HG03108 (cell line): Measurements from ENCODE around the gene ZNRF1.
"Not testable (repeated sequence)": the region's sequence is repeated elsewhere in the genome, so short reads cannot be mapped to it uniquely, and the experiment has no call there.

ENCODE experiments used
- ATAC-seq: cut with Tn5 transposase; IDR thresholded peaks from one replicate; pipeline ENCODE4 v1.9.1; 2021; ENCODE audit warnings: moderate library complexity; ENCODE audit not compliant: unreplicated experiment

Gene ZNRF1

GRCh38 chr16:75000481-75001081 lies 1.8 kb downstream of the ZNRF1 start:
- ATAC-seq = no peak

DNA sequence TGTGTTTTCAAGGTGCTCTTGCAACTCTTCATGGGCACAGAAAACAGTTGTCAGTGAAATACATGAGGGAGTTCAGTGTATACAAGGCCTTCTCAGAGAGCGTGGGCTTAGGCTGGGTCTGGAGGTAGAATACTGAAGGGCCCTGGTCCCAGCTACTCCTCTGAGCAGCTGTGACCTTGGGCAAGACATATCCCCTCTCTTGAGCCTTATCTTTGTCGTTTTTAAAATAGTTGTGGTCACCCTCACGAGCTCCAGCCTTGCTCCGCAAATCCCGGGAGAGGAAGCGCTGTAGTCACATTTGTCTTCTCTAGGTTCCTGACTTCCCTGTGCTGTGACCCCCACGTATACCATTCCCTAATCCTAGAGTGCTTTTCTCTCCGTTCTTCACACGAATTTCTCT lies 3.6 kb downstream of the ZNRF1 start:
- no peak for ATAC-seq

GRCh38 chr16:75003931-75004330 lies 5.1 kb downstream of the ZNRF1 start:
- no peak for ATAC-seq

DNA sequence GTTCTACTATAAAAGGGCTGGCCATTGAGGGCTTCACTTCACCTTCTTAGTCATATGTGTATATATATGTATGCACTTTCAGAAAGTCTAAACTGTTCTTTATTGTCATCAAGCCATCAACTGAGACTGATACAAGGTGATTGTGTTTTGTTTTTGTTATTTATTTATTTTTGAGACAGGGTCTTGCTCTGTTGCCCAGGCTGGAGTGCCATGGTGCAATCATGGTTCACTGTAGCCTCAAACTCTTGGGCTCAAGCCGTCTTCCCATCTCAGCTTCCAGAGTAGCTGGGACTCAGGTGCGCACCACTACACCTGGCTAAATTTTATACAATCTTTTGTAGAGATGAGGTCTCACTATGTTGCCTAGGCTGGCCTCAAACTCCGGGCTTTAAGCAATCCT lies 5.6 kb downstream of the ZNRF1 start:
- no peak for ATAC-seq

GRCh38 chr16:75005697-75006096 lies 6.9 kb downstream of the ZNRF1 start:
- ATAC-seq = no peak

DNA sequence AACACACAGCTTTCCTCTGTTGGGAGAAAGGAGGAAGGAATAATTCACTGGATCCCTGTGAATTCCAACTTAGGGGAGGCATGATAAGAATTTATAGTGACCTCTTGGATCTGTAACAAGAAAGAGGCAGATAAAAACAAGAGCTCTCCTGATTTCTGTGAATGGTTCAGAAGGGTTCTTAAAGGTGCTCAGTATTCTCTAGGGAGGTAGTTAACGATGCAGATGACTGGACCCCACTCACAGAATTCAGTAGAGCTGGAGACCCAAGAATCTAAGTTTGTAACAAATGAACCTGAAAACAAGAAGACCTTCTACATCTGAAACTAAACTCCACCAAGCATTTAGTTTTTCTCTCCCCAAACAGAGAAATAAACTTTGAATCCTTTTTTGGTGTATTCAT lies 8.6 kb downstream of the ZNRF1 start:
- ATAC-seq = no peak

DNA sequence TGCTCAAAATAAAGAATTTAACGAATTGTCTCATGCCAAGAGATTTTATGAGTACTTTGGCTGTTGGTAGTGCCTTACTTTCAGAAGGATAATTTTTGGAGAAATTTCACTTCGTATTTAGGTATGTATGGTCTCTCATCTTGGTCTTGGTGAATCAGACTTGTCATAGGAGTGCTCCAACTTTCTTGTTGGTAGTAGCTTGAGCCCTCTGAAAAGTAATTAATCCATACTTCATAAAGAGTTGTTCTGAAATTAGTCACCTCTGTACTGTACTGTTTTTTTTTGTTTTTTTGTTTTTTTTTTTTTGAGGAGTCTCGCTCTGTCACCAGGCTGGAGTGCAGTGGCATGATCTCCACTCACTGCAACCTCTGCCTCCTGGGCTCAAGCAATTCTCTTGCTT lies 11.6 kb downstream of the ZNRF1 start:
- no peak for ATAC-seq

- ATAC-seq = peak; percentile 71
Observed at GRCh38 chr16:75011634-75012307, 12.9 kb downstream of the ZNRF1 start.

DNA sequence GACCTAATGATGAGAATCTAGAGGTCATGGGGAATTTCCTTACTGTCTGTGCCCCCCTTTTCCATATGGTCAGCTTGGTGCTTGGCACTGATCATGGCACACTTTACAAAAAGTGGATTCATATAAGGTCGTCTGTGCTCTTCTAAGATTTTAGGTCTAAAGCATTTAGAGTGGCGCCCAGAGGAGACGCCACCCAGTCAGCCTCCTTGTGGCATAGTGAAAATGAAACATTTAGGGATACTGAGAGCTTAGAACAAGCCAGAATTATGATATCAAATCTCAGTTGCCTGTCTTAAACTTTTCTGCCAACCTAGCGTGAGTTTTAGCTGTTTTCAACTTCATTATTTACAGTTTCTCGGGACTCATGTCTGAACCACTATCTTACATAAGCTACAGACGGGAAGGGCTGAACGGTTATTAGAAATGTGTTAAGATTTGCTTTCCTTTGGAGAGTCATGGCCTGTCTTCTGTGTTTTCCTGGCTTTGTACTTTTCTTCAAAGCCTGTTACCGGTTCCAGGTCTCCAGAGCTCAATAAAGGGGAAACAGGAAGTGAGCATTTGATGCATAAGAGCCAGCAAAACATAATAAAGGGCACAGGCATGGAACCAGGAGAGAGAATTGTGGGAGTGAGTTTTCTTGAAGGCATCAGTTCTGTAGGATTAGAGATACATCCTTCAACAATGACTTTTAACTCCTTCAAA lies 13.7 kb downstream of the ZNRF1 start:
- peak; percentile 16 for ATAC-seq

- not testable (repeated sequence) for ATAC-seq
Observed at GRCh38 chr16:75013123-75013522, 14.3 kb downstream of the ZNRF1 start.

DNA sequence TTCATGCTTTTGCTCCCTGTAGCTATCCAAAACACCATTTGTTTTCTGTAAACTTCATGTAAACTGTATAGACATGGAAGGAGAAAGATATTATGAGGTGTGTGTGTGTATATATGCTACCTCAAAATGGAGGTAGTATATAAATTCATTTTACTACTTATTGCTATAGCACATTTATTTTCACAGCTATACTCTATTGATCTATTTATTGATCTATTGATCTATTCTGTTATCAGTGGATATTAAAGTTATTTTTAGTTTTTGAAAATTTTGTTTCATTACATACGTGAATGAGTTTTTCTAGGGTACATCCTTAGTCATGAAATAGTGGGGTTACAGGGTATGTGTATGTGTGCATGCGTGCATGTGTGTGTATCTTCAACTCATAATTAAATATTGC lies 15.5 kb downstream of the ZNRF1 start:
- no peak for ATAC-seq

GRCh38 chr16:75016451-75017081 lies 17.7 kb downstream of the ZNRF1 start:
- ATAC-seq = not testable (repeated sequence)

DNA sequence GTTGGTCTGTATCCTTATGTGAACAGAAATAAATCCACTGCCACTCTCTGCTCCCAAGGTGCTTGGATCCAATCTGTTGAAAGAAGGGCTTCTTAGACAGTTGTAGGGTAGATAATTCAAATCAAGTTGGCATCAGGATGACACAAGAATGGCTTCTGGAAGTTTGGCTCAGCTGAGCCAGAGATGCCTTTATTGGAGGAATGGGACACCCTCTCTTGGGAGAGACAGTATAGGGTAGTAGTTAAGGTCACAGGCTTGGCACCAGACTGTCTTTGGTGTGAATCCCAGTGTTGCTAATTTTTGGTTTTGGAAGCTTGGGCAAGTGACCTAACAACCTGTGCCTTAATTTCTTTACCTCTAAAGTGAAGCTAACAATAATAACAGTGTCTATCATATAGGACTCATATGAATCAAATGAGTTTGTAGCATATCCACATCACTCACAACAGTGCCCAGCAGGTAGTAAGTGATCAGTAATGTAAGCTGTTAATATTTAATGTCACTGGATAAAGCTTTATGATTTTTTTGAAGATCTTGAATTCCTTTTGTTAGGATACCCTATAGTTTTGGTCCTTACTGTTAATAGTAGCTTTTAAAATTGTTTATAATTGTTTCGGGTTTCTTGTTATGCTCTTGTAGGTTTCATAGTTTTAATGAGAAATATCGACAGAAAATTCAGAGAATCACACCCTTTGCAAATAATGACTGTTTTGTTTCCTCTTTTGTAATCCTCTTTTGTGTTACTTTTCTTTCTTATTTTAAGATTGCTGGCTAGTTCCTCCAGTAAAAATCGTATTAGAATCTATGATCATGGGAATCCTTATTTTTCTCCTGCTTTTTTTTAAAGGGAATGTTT lies 19.1 kb downstream of the ZNRF1 start:
- ATAC-seq = no peak

DNA sequence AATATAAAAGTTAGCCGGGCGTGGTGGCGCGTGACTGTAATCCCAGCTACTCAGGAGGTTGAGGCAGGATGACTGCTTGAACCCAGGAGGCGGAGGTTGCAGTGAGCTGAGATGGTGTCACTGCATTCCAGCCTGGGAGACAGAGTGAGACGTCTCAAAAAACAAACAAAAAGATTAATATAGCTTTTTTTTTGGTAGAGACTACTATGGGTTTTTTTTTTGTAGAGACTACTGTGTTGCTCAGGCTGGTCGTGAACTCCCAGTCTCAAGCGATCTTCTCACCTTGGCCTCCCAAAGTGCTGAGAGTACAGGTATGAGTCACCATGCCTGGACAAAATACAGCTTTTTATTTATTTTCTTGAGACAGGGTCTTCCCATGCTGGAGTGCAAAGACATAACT lies 20.2 kb downstream of the ZNRF1 start:
- no peak for ATAC-seq

DNA sequence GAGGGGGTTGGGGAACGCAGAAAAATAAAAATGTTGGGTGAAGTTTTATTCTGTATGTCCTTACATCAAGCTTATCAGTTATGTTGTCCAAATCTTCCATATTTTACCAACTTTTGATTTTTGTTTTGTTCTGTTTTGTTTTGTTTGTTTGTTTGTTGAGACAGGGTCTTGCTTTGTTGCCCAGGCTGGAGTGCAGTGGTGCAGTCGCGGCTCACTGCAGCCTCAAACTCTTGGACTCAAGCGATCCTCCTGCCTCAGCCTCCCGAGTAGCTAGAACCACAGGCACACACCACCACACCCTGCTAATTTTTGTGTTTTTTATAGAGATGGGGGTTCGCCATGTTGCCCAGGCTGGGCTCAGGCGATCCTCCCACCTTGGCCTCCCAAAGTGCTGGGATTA lies 20.8 kb downstream of the ZNRF1 start:
- ATAC-seq = no peak

DNA sequence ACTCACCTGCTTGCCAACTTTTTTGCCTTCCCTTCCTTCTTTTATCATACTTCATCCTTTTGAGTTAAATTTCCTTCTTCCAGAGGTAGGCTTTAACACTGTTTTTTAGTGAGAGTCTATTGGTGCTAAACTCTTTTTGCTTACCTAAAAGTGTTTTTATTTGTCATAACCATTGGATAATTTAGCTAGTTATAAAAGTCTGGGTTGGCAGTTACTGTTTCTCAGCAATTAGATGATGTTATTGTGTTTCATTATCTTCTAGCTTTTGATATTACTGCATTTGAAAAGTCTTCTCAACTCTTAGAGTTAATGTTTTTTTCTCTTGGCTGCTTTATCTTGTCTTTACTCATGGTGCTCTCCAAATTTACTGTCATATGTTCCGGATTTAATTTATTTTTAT lies 22.6 kb downstream of the ZNRF1 start:
- no peak for ATAC-seq

- no peak for ATAC-seq
Observed at GRCh38 chr16:75022567-75022966, 23.7 kb downstream of the ZNRF1 start.

DNA sequence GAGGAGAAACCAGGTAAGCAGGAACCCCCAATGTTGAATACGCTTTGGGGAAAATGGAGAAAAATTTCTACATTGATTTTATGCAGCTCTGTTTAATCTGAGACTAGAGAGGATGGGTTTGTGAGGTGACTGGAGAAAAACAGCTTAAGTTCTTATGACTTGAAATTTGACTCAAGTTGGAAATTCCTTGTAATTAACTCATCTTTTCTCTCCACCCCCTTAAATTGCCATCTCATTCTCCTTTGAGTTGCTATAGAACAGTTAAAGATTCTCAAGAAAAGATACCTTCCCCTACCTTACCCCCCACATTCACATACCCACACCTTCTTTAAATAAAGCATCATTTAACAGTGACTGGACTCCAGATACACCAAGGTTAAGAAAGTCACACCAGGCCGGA lies 24.2 kb downstream of the ZNRF1 start:
- no peak for ATAC-seq

GRCh38 chr16:75024182-75024581 lies 25.4 kb downstream of the ZNRF1 start:
- no peak for ATAC-seq

GRCh38 chr16:75024594-75024993 lies 25.8 kb downstream of the ZNRF1 start:
- ATAC-seq = no peak

- ATAC-seq = no peak
Observed at GRCh38 chr16:75025761-75026160, 26.9 kb downstream of the ZNRF1 start.
